Fibroblast of lung (primary cell): ENCODE data around the gene FAM117B. TPM values are rescaled to one million over a fixed set of nuclear protein-coding genes. Genes with fewer than 3 reads are reported as not detected.

Source experiments
- DNase-seq, 2 donors: peaks; one replicate each; pipeline versions ENCODE4 v3.0.0 to v3.0.0-alpha.2; 2010; ENCODE audit warnings: low read depth in 2 of 2
- H2AFZ ChIP-seq: 2 replicates; pipeline ENCODE4 v1.5.1; 2012; ENCODE audit warnings: low read length, control low read depth, inconsistent platforms
- H3K27ac ChIP-seq: 2 replicates; pipeline ENCODE4 v1.5.1; 2011; ENCODE audit warnings: low read length, control low read depth; ENCODE audit not compliant: insufficient read depth
- H3K27me3 ChIP-seq: 2 replicates; pipeline ENCODE4 v1.5.1; 2011; ENCODE audit warnings: mild to moderate bottlenecking, low read length; ENCODE audit not compliant: control insufficient read depth, insufficient read depth
- H3K36me3 ChIP-seq: 2 replicates; pipeline ENCODE4 v1.5.1; 2011; ENCODE audit warnings: low read length; ENCODE audit not compliant: control insufficient read depth, insufficient read depth
- H3K4me1 ChIP-seq: 2 replicates; pipeline ENCODE4 v1.5.1; 2011; ENCODE audit warnings: low read length; ENCODE audit not compliant: control insufficient read depth, insufficient read depth; ENCODE audit errors: extremely low read depth
- H3K4me2 ChIP-seq: 2 replicates; pipeline ENCODE4 v1.5.1; 2011; ENCODE audit warnings: low read length, control low read depth; ENCODE audit not compliant: insufficient read depth; ENCODE audit errors: extremely low read depth
- H3K4me3 ChIP-seq, 4 experiments: fragments of 200-600 bp in 1 of 4; sonication (generic) in 1 of 4; replicated peaks in 1 of 4; 2 replicates each; pipeline ENCODE4 v1.5.1; 2011 to 2016; ENCODE audit warnings: low read length in 4 of 4, low read depth in 3 of 4, mild to moderate bottlenecking in 3 of 4, control low read depth in 2 of 4, inconsistent platforms in 1 of 4, mixed read lengths in 1 of 4; ENCODE audit not compliant: insufficient read depth in 1 of 4; ENCODE audit errors: control extremely low read depth in 1 of 4
- H3K79me2 ChIP-seq: 2 replicates; pipeline ENCODE4 v1.5.1; 2012; ENCODE audit warnings: mild to moderate bottlenecking, low read length, inconsistent platforms; ENCODE audit not compliant: control insufficient read depth, insufficient read depth
- H3K9ac ChIP-seq: 2 replicates; pipeline ENCODE4 v1.5.1; 2011; ENCODE audit warnings: mild to moderate bottlenecking, low read length, control low read depth; ENCODE audit not compliant: insufficient read depth
- H3K9me3 ChIP-seq: 2 replicates; pipeline ENCODE4 v1.5.1; 2012; ENCODE audit warnings: low read depth, low read length; ENCODE audit not compliant: control insufficient read depth, insufficient read depth
- H4K20me1 ChIP-seq: 2 replicates; pipeline ENCODE4 v1.5.1; 2011; ENCODE audit warnings: low read length; ENCODE audit not compliant: control insufficient read depth, insufficient read depth; ENCODE audit errors: extremely low read depth
- EZH2 ChIP-seq: IDR thresholded peaks from 2 replicates; pipeline ENCODE4 v1.5.1; 2012; ENCODE audit warnings: low read length, control low read depth, mild to moderate bottlenecking; ENCODE audit errors: missing control alignments
- polyA plus RNA-seq, 2 donors: library from polyadenylated mRNA; depleted of rRNA in 1 of 2; stranded (reverse) in 1 of 2; unstranded in 1 of 2; fragments of >200 nt; gene quantifications; 2 replicates each; pipeline ENCODE4 v1.2.1, GENCODE V29; 2011 to 2012; ENCODE audit warnings: missing spikeins in 1 of 2
- total RNA-seq: library from RNA; depleted of rRNA; stranded (reverse); fragments of >200 nt; gene quantifications from 2 replicates; pipeline ENCODE4 v1.2.1, GENCODE V29; 2014
- TF ChIP-seq, protein P1 (sequence below), 2 donors: IDR thresholded peaks in 1 of 2; conservative IDR thresholded peaks in 1 of 2; 1 replicate in 1 of 2; 2 replicates in 1 of 2; pipeline ENCODE4 v1.5.1; 2011 to 2012; ENCODE audit warnings: low read length in 2 of 2, control low read depth in 1 of 2, inconsistent platforms in 1 of 2, low read depth in 1 of 2, mild to moderate bottlenecking in 1 of 2

Gene FAM117B
- total and polyA plus RNA-seq, 2 donors (not counting 1 experiment from before 2014, with no cell fraction given) = 0.73 to 1.8 TPM

DNA sequence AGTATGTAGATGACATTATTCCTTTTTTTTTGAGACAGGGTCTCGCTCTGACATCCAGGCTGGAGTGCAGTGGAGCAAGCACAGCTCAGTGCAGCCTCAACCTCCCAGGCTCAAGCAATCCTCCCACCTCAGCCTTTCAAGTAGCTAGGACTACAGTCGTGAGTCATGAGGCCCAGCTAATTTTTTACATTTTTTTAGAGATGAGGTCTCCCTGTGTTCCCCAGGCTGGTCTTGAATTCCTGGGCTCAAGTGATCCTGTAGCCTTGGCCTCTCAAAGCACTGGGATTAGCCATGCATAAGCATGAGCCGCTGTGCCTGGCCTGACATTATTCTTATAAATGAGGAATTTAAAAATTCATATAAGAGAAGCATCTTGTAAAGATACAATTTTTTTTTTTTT, 86.9 kb downstream of the FAM117B start:
- Histone ChIP-seq H3K27ac (no peak overlapping the region), H3K79me2 (no peaks in the 10 kb centered on the region), H3K36me3 (no peaks in the 10 kb centered on the region), H3K4me3 (no peak overlapping the region), H2AFZ (no peak overlapping the region), H3K27me3 (no peaks in the 10 kb centered on the region), H3K9me3 (no peaks in the 10 kb centered on the region), H3K4me1 (no peaks in the 10 kb centered on the region), H4K20me1 (no peaks in the 10 kb centered on the region), H3K9ac (no peak overlapping the region), H3K4me2 (no peak overlapping the region)
- TF ChIP-seq EZH2 = no peak
- TF ChIP-seq, protein P1, sequence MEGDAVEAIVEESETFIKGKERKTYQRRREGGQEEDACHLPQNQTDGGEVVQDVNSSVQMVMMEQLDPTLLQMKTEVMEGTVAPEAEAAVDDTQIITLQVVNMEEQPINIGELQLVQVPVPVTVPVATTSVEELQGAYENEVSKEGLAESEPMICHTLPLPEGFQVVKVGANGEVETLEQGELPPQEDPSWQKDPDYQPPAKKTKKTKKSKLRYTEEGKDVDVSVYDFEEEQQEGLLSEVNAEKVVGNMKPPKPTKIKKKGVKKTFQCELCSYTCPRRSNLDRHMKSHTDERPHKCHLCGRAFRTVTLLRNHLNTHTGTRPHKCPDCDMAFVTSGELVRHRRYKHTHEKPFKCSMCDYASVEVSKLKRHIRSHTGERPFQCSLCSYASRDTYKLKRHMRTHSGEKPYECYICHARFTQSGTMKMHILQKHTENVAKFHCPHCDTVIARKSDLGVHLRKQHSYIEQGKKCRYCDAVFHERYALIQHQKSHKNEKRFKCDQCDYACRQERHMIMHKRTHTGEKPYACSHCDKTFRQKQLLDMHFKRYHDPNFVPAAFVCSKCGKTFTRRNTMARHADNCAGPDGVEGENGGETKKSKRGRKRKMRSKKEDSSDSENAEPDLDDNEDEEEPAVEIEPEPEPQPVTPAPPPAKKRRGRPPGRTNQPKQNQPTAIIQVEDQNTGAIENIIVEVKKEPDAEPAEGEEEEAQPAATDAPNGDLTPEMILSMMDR (conservative IDR thresholded peaks at IDR 0.05 in 1 of 2, IDR thresholded peaks at IDR 0.05 in 1 of 2; ENCODE audit: low read depth in 1 of 2, low read length in 2 of 2) = no peak
- DNase-seq = peak; percentile 32 to 78

DNA sequence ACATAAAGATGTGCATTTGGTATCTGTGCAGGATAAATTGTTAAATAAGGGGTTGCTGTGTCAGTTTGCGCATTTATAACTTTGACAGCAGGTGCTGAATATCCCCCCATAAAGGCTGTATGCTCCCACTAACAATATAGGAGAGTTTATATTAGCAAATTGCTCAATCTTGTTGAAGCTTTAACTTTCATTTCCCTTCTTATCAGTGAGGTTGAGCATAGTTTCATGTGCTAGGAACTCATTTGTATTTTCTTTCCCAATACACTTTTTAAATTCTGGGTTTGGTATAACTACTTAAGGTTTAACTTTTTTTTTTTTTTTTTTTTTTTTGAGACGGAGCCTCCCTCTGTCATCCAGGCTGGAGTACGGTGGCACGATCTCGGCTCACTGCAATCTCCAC, 89.0 kb downstream of the FAM117B start:
- H4K20me1 ChIP-seq = no peaks in the 10 kb centered on the region
- H3K79me2 ChIP-seq = no peaks in the 10 kb centered on the region
- no peak overlapping the region for H2AFZ ChIP-seq
- H3K4me3 ChIP-seq = no peak overlapping the region
- H3K9ac ChIP-seq = no peak overlapping the region
- H3K27me3 ChIP-seq = no peaks in the 10 kb centered on the region
- H3K9me3 ChIP-seq = no peaks in the 10 kb centered on the region
- TF ChIP-seq, protein P1 (conservative IDR thresholded peaks at IDR 0.05 in 1 of 2, IDR thresholded peaks at IDR 0.05 in 1 of 2; ENCODE audit: low read depth in 1 of 2, low read length in 2 of 2) = no peak
- no peak for TF ChIP-seq EZH2
- H3K4me1 ChIP-seq = no peaks in the 10 kb centered on the region
- no peak overlapping the region for H3K27ac ChIP-seq
- H3K36me3 ChIP-seq = no peaks in the 10 kb centered on the region
- DNase-seq = no peak
- no peak overlapping the region for H3K4me2 ChIP-seq

DNA sequence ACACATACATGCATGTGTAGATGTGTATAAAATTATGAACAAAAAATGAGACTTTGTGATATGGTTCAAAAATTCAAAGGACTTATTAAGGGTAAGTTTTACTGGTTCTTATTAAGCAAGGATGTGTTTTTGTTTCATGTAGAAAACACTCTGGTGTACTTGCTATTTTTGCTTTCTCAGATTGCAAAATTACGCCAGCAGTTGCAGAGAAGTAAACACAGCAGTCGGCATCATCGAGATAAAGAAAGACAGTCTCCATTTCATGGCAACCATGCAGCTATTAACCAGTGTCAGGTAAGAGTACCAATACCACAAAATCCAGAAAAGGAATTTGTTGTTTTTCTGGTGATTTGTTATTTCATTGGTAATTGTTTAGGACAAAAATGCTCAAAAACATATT, 91.3 kb downstream of the FAM117B start:
- Histone ChIP-seq H3K9me3 (no peaks in the 10 kb centered on the region), H3K27ac (no peak overlapping the region), H3K79me2 (no peaks in the 10 kb centered on the region), H4K20me1 (no peaks in the 10 kb centered on the region), H2AFZ (no peak overlapping the region), H3K4me2 (no peak overlapping the region), H3K9ac (no peak overlapping the region), H3K4me3 (no peak overlapping the region), H3K27me3 (no peaks in the 10 kb centered on the region), H3K36me3 (no peaks in the 10 kb centered on the region), H3K4me1 (no peaks in the 10 kb centered on the region)
- TF ChIP-seq EZH2 = no peak
- TF ChIP-seq, protein P1 (conservative IDR thresholded peaks at IDR 0.05 in 1 of 2, IDR thresholded peaks at IDR 0.05 in 1 of 2; ENCODE audit: low read depth in 1 of 2, low read length in 2 of 2) = no peak
- DNase-seq = peak in 1 of 2 donors; percentile 13
